K562 (cell line): Measurements from ENCODE around the gene NOTCH3. TPM values are rescaled to one million over a fixed set of nuclear protein-coding genes. Genes with fewer than 3 reads are reported as not detected.

ENCODE experiments used
- ATAC-seq: fragments of 200-7000 bp; cut with Tn5 transposase; 3 replicates; pipeline ENCODE4 v1.9.1; 2020; ENCODE audit warnings: moderate library complexity
- BruUV-seq: library from RNA; stranded (reverse); fragments of 400-500 nt; replicated peaks from 2 replicates; lab custom pipeline; 2021; lab: Mats Ljungman, UMichigan
- CTCF ChIA-PET: fragments of 300-600 bp; formaldehyde crosslinking; extraction: SDS; loops from one replicate; lab custom pipeline; 2021; ENCODE audit warnings: low intra/inter-chr PET ratio; lab: Yijun Ruan, JAX
- POLR2A ChIA-PET: fragments of 300-600, 350-650 bp; sonication (Branson Sonifier 250); formaldehyde crosslinking; extraction: SDS; loops from one replicate; lab custom pipeline; 2021; ENCODE audit warnings: antibody characterized with exemption, inconsistent platforms; lab: Yijun Ruan, JAX
- DNase-seq, 4 experiments: peaks; one replicate each; pipeline versions ENCODE4 v3.0.0 to v3.0.0-alpha.2; 2011 to 2018; ENCODE audit warnings: low spot score in 3 of 4, mixed read lengths in 3 of 4; ENCODE audit errors: extremely low read depth in 1 of 4
- FAIRE-seq: peaks from 2 replicates; lab custom pipeline; 2011; peaks lifted over from hg19 to GRCh38; lab: Jason Lieb, UNC
- H2AFZ ChIP-seq: 2 replicates; pipeline ENCODE4 v1.6.0; 2011; ENCODE audit warnings: low read depth, low read length, control low read depth, inconsistent platforms
- H3K27ac ChIP-seq: fragments of 200-600 bp; 3 replicates; pipeline ENCODE4 v1.8.0; 2011; ENCODE audit warnings: low read depth, mild to moderate bottlenecking, control low read depth, inconsistent platforms, low read length, moderate library complexity, mixed read lengths; ENCODE audit errors: extremely low read depth
- H3K27me3 ChIP-seq, 2 experiments: fragments of 300-600 bp in 1 of 2; 2 replicates in 1 of 2; 3 replicates in 1 of 2; pipeline versions ENCODE4 v1.6.0 to v1.8.0; 2011; ENCODE audit warnings: inconsistent platforms in 2 of 2, low read length in 2 of 2, mild to moderate bottlenecking in 1 of 2, mixed read lengths in 1 of 2, moderate library complexity in 1 of 2; ENCODE audit not compliant: control insufficient read depth in 2 of 2, insufficient read depth in 2 of 2
- H3K36me3 ChIP-seq: fragments of 300-600 bp; 3 replicates; pipeline ENCODE4 v1.8.0; 2011; ENCODE audit warnings: mild to moderate bottlenecking, low read length, inconsistent platforms; ENCODE audit not compliant: control insufficient read depth, insufficient read depth
- H3K4me1 ChIP-seq, 2 experiments: fragments of 200-600 bp in 1 of 2; replicated peaks in 1 of 2; 2 replicates in 1 of 2; 3 replicates in 1 of 2; pipeline versions ENCODE4 v1.5.1 to v1.8.0; 2011; ENCODE audit warnings: inconsistent platforms in 2 of 2, low read length in 2 of 2, mild to moderate bottlenecking in 1 of 2, mixed read lengths in 1 of 2, moderate library complexity in 1 of 2; ENCODE audit not compliant: control insufficient read depth in 2 of 2, insufficient read depth in 2 of 2
- H3K4me2 ChIP-seq: 2 replicates; pipeline ENCODE4 v1.6.1; 2011; ENCODE audit warnings: low read length, control low read depth, inconsistent platforms, mixed read lengths; ENCODE audit not compliant: insufficient read depth
- H3K4me3 ChIP-seq: fragments of 200-600 bp; sonication (generic), shearing (Covaris generic); 2 replicates; pipeline ENCODE4 v1.5.1; 2016; ENCODE audit warnings: control low read depth, inconsistent platforms
- H3K79me2 ChIP-seq: fragments of 200-600 bp; 3 replicates; pipeline ENCODE4 v1.8.0; 2011; ENCODE audit warnings: low read length, inconsistent platforms; ENCODE audit not compliant: control insufficient read depth, insufficient read depth
- H3K9ac ChIP-seq, 2 experiments: 2 replicates each; pipeline versions ENCODE4 v1.6.0 to v1.6.1; 2011; ENCODE audit warnings: low read depth in 2 of 2, low read length in 2 of 2, control low read depth in 1 of 2, inconsistent platforms in 1 of 2, mild to moderate bottlenecking in 1 of 2, mixed read lengths in 1 of 2; ENCODE audit not compliant: insufficient read depth in 1 of 2
- H3K9me1 ChIP-seq: one replicate; pipeline ENCODE4 v1.6.0; 2011; ENCODE audit warnings: inconsistent platforms, mild to moderate bottlenecking, low read length, moderate library complexity; ENCODE audit not compliant: control insufficient read depth, insufficient read depth
- H3K9me3 ChIP-seq: replicated peaks from 2 replicates; pipeline ENCODE4 v1.5.1; 2011; ENCODE audit warnings: low read depth, low read length, inconsistent platforms; ENCODE audit not compliant: control insufficient read depth, insufficient read depth
- H4K20me1 ChIP-seq: replicated peaks from 2 replicates; pipeline ENCODE4 v1.6.1; 2011; ENCODE audit warnings: low read length, inconsistent platforms, mixed read lengths; ENCODE audit not compliant: control insufficient read depth, insufficient read depth
- BMI1 ChIP-seq: fragments of 150-350 bp; IDR thresholded peaks from 2 replicates; pipeline ENCODE4 v1.6.1; 2014; ENCODE audit warnings: low read length
- FUS ChIP-seq: fragments of 200-400 bp; formaldehyde crosslinking; optimal IDR thresholded peaks from 2 replicates; pipeline ENCODE3; 2017; ENCODE audit warnings: low read depth, low read length
- WGBS: fragments of 100-300 bp; shearing (Covaris generic); methylation state at CpG from one replicate; pipeline ENCODE4 v1.1.6; 2016; ENCODE audit warnings: low coverage, mixed read lengths; ENCODE audit not compliant: insufficient coverage; ENCODE audit errors: missing lambda C conversion rate; 5-methylcytosine and 5-hydroxymethylcytosine counted together
- in situ Hi-C: fragments of 300-500 bp; cut with MboI; formaldehyde crosslinking; loops from 4 replicates; pipeline ENCODE4 v1.15.0; 2018; ENCODE audit warnings: inconsistent platforms, mixed read lengths
- intact Hi-C: fragments of 100-400 bp; cut with micrococcal nuclease; formaldehyde crosslinking; loops from 2 replicates; pipeline ENCODE4 v1.14.2; 2022
- polyA plus RNA-seq, 8 experiments: library from polyadenylated mRNA; depleted of rRNA in 4 of 8; stranded (reverse) in 5 of 8; unstranded in 3 of 8; fragments of >200 nt; fragmentation: Nextera tagmentation in 2 of 8; fragmentation: Illumina TruSeq in 1 of 8; extraction: Ambion mirVana in 2 of 8; extraction: Trizol in 1 of 8; gene quantifications; 2 replicates each; pipeline versions ENCODE4 v1.2.1 to v1.2.3, GENCODE V29; 2011 to 2014; ENCODE audit warnings: inconsistent platforms in 1 of 8, missing spikeins in 1 of 8
- total RNA-seq, 7 experiments: library from RNA; depleted of rRNA in 6 of 7; stranded (reverse); fragments of >200 nt in 6 of 7; fragmentation: Illumina TruSeq in 2 of 7; extraction: Trizol in 2 of 7; gene quantifications; 2 replicates each; pipeline versions ENCODE4 v1.2.1 to v1.2.3, GENCODE V29; 2011 to 2021; ENCODE audit warnings: low replicate concordance in 1 of 7
- TF ChIP-seq, protein P1 (sequence below): fragments of 450-650 bp; formaldehyde crosslinking; IDR thresholded peaks from 2 replicates; pipeline ENCODE4 v1.4.0; 2022; ENCODE audit warnings: mild to moderate bottlenecking, moderate library complexity
- TF ChIP-seq, protein P2 (sequence below): fragments of 250-450 bp; sonication (Bioruptor Pico); IDR thresholded peaks from 2 replicates; pipeline ENCODE4 v1.8.0; 2022; ENCODE audit warnings: moderate library complexity, mild to moderate bottlenecking, inconsistent platforms
- TF ChIP-seq, protein P3 (sequence below): sonication (generic); formaldehyde crosslinking; IDR thresholded peaks from 2 replicates; pipeline ENCODE4 v1.8.0; 2023; ENCODE audit warnings: mild to moderate bottlenecking, missing genetic modification reagents

NOTCH3 gene
- total and polyA plus RNA-seq, 9 of the 15 experiments (the other 6 are each of a cell fraction or from before 2014, with no cell fraction given): under 0.01 to 1.2 (median 0.16) TPM

DNA sequence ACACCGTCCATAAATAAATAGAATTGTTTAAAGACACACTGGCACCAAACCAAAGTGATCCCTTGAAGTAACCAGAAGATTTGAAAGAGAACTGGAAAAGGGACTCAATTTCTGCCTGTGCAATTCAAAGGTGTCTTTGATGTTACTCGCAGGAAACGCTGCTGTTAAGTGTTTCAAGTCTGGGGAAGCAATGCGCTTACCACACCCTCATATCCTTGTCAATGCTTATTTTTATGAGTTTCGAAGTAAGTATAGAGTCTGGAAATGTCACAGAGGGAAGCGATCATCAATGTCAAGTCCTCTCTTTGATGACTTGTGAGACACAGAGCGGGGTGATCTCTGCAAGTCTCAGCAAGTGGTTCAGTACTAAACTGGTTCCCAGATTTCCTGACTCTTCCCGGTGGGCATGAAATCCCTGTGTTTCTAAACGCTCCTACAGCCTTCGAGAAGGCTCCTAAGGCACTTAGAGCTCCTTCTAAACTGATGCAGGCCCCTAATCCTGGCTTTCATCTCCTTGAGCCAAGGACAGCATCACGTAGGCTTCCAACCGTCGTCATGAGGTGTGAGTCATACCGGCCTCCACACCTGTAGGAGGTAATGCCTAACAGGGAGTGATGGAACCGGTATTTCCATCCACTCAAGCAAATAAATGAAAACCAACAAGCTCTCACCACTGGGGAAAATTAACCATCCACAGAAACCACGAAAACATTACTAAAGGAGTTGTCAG, 70.8 kb downstream of the NOTCH3 start:
- FAIRE-seq (no peak), ATAC-seq (no peak), DNase-seq (no peak)
- Histone ChIP-seq H3K4me2 (no peak overlapping the region), H3K79me2 (no peaks in the 10 kb centered on the region), H3K27ac (no peak overlapping the region), H3K4me1 (peaks cover 5 to 8% of the 10 kb centered on the region in 2 experiments; a peak in 3 of 5 replicates), H3K9me1 (no peaks in the 10 kb centered on the region), H4K20me1 (no peaks in the 10 kb centered on the region), H3K9ac (no peak overlapping the region), H3K36me3 (no peaks in the 10 kb centered on the region), H3K4me3 (no peak overlapping the region), H2AFZ (no peak overlapping the region), H3K27me3 (peaks cover 9 to 31% of the 10 kb centered on the region in 2 experiments; a peak in 3 of 5 replicates), H3K9me3 (no peaks in the 10 kb centered on the region)
- 6% methylated on average over 16 of the region's 16 CpGs for whole genome bisulfite sequencing
- CTCF ChIA-PET: no interaction called here
- POLR2A ChIA-PET: no interaction called here
- TF ChIP-seq, protein P1, sequence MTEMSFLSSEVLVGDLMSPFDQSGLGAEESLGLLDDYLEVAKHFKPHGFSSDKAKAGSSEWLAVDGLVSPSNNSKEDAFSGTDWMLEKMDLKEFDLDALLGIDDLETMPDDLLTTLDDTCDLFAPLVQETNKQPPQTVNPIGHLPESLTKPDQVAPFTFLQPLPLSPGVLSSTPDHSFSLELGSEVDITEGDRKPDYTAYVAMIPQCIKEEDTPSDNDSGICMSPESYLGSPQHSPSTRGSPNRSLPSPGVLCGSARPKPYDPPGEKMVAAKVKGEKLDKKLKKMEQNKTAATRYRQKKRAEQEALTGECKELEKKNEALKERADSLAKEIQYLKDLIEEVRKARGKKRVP (CRISPR knock-in tag): no peak
- TF ChIP-seq FUS (no peak), BMI1 (no peak)
- TF ChIP-seq, protein P2, sequence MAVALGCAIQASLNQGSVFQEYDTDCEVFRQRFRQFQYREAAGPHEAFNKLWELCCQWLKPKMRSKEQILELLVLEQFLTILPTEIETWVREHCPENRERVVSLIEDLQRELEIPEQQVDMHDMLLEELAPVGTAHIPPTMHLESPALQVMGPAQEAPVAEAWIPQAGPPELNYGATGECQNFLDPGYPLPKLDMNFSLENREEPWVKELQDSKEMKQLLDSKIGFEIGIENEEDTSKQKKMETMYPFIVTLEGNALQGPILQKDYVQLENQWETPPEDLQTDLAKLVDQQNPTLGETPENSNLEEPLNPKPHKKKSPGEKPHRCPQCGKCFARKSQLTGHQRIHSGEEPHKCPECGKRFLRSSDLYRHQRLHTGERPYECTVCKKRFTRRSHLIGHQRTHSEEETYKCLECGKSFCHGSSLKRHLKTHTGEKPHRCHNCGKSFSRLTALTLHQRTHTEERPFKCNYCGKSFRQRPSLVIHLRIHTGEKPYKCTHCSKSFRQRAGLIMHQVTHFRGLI: no peak
- TF ChIP-seq, protein P3, sequence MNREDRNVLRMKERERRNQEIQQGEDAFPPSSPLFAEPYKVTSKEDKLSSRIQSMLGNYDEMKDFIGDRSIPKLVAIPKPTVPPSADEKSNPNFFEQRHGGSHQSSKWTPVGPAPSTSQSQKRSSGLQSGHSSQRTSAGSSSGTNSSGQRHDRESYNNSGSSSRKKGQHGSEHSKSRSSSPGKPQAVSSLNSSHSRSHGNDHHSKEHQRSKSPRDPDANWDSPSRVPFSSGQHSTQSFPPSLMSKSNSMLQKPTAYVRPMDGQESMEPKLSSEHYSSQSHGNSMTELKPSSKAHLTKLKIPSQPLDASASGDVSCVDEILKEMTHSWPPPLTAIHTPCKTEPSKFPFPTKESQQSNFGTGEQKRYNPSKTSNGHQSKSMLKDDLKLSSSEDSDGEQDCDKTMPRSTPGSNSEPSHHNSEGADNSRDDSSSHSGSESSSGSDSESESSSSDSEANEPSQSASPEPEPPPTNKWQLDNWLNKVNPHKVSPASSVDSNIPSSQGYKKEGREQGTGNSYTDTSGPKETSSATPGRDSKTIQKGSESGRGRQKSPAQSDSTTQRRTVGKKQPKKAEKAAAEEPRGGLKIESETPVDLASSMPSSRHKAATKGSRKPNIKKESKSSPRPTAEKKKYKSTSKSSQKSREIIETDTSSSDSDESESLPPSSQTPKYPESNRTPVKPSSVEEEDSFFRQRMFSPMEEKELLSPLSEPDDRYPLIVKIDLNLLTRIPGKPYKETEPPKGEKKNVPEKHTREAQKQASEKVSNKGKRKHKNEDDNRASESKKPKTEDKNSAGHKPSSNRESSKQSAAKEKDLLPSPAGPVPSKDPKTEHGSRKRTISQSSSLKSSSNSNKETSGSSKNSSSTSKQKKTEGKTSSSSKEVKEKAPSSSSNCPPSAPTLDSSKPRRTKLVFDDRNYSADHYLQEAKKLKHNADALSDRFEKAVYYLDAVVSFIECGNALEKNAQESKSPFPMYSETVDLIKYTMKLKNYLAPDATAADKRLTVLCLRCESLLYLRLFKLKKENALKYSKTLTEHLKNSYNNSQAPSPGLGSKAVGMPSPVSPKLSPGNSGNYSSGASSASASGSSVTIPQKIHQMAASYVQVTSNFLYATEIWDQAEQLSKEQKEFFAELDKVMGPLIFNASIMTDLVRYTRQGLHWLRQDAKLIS (CRISPR knock-in tag): no peak
- in situ Hi-C loops: no loop called here
- no TSS peak for BruUV-seq
- intact Hi-C loops: no loop called here
